Activated naive CD8-positive, alpha-beta T cell (primary cell): Measurements from ENCODE around the gene TRMT11.
"Not testable (repeated sequence)": the region's sequence is repeated elsewhere in the genome, so short reads cannot be mapped to it uniquely, and the experiment has no call there.

ENCODE experiments used
- H3K27ac Mint-ChIP-seq: one replicate; pipeline ENCODE4 v1.8.0; 2021; ENCODE audit warnings: mixed read lengths
- H3K27me3 Mint-ChIP-seq: one replicate; pipeline ENCODE4 v1.8.0; 2021; ENCODE audit warnings: mixed read lengths
- H3K36me3 Mint-ChIP-seq: one replicate; pipeline ENCODE4 v1.8.0; 2021; ENCODE audit warnings: mixed read lengths
- H3K4me1 Mint-ChIP-seq: one replicate; pipeline ENCODE4 v1.8.0; 2021; ENCODE audit warnings: low read depth, mixed read lengths
- H3K4me3 Mint-ChIP-seq: one replicate; pipeline ENCODE4 v1.8.0; 2021; ENCODE audit warnings: mild to moderate bottlenecking, mixed read lengths
- H3K9me3 Mint-ChIP-seq: one replicate; pipeline ENCODE4 v1.8.0; 2021; ENCODE audit warnings: low read depth, mixed read lengths

The TRMT11 gene

GRCh38 chr6:125972478-125972877, 13.9 kb upstream of the TRMT11 start:
- not testable (repeated sequence) for H3K9me3 Mint-ChIP-seq, H3K27me3 Mint-ChIP-seq, H3K36me3 Mint-ChIP-seq, H3K4me3 Mint-ChIP-seq
- H3K27ac Mint-ChIP-seq = peak overlapping the region; percentile 23
- H3K4me1 Mint-ChIP-seq = peaks cover 23% of the 10 kb centered on the region

GRCh38 chr6:125974214-125974866, 12.0 kb upstream of the TRMT11 start:
- no peak overlapping the region for H3K4me3 Mint-ChIP-seq
- no peak overlapping the region for H3K27ac Mint-ChIP-seq
- peaks cover 8% of the 10 kb centered on the region for H3K36me3 Mint-ChIP-seq
- H3K9me3 Mint-ChIP-seq = no peaks in the 10 kb centered on the region
- H3K27me3 Mint-ChIP-seq = no peaks in the 10 kb centered on the region
- peaks cover 9% of the 10 kb centered on the region for H3K4me1 Mint-ChIP-seq

GRCh38 chr6:125979101-125979500, 7.2 kb upstream of the TRMT11 start:
- H3K27me3 Mint-ChIP-seq = no peaks in the 10 kb centered on the region
- H3K9me3 Mint-ChIP-seq = no peaks in the 10 kb centered on the region
- peaks cover 8% of the 10 kb centered on the region for H3K36me3 Mint-ChIP-seq
- H3K4me3 Mint-ChIP-seq = no peak overlapping the region
- H3K27ac Mint-ChIP-seq = no peak overlapping the region
- peaks cover 5% of the 10 kb centered on the region for H3K4me1 Mint-ChIP-seq

- no peaks in the 10 kb centered on the region for H3K27me3 Mint-ChIP-seq
These were observed 4.7 kb upstream of the TRMT11 start for GRCh38 chr6:125981571-125982185.

GRCh38 chr6:125983246-125983945, 2.9 kb upstream of the TRMT11 start:
- Mint-ChIP-seq H3K9me3 (no peaks in the 10 kb centered on the region), H3K27me3 (no peaks in the 10 kb centered on the region), H3K4me3 (no peak overlapping the region), H3K27ac (no peak overlapping the region), H3K4me1 (no peaks in the 10 kb centered on the region), H3K36me3 (peaks cover 4% of the 10 kb centered on the region)

More at GRCh38 chr6:125981571-125982185, 4.7 kb upstream of the TRMT11 start:
- no peaks in the 10 kb centered on the region for H3K4me1 Mint-ChIP-seq
- peaks cover 8% of the 10 kb centered on the region for H3K36me3 Mint-ChIP-seq
- no peak overlapping the region for H3K4me3 Mint-ChIP-seq
- H3K27ac Mint-ChIP-seq = no peak overlapping the region
- no peaks in the 10 kb centered on the region for H3K9me3 Mint-ChIP-seq

- Mint-ChIP-seq H3K4me1 (peaks cover 3% of the 10 kb centered on the region), H3K27ac (no peak overlapping the region), H3K36me3 (no peaks in the 10 kb centered on the region), H3K9me3 (no peaks in the 10 kb centered on the region), H3K4me3 (no peak overlapping the region), H3K27me3 (no peaks in the 10 kb centered on the region)
These were observed 2.0 kb upstream of the TRMT11 start for GRCh38 chr6:125984311-125984710.

- Mint-ChIP-seq H3K36me3 (no peaks in the 10 kb centered on the region), H3K27me3 (no peaks in the 10 kb centered on the region), H3K9me3 (no peaks in the 10 kb centered on the region), H3K4me3 (no peak overlapping the region), H3K27ac (no peak overlapping the region), H3K4me1 (peaks cover 13% of the 10 kb centered on the region)
These were observed 818 bp upstream of the TRMT11 start for GRCh38 chr6:125985522-125985921.

- Mint-ChIP-seq H3K4me1 (peaks cover 16% of the 10 kb centered on the region), H3K27me3 (no peaks in the 10 kb centered on the region), H3K36me3 (no peaks in the 10 kb centered on the region), H3K9me3 (no peaks in the 10 kb centered on the region), H3K27ac (no peak overlapping the region), H3K4me3 (no peak overlapping the region)
These were observed 400 bp upstream of the TRMT11 start for GRCh38 chr6:125985979-125986300.

GRCh38 chr6:125987026-125987617, 782 bp downstream of the TRMT11 start:
- Mint-ChIP-seq H3K27ac (no peak overlapping the region), H3K27me3 (no peaks in the 10 kb centered on the region), H3K4me3 (no peak overlapping the region), H3K9me3 (no peaks in the 10 kb centered on the region), H3K36me3 (no peaks in the 10 kb centered on the region), H3K4me1 (peaks cover 24% of the 10 kb centered on the region)

- H3K4me3 Mint-ChIP-seq = no peak overlapping the region
- H3K27me3 Mint-ChIP-seq = no peaks in the 10 kb centered on the region
These were observed 1.9 kb downstream of the TRMT11 start for GRCh38 chr6:125988280-125988679.

GRCh38 chr6:125989631-125990030, 3.3 kb downstream of the TRMT11 start:
- Mint-ChIP-seq H3K4me1 (peaks cover 32% of the 10 kb centered on the region), H3K27me3 (no peaks in the 10 kb centered on the region), H3K9me3 (no peaks in the 10 kb centered on the region), H3K27ac (peak overlapping the region; percentile 51), H3K36me3 (no peaks in the 10 kb centered on the region), H3K4me3 (peak overlapping the region; percentile 36)

More at GRCh38 chr6:125988280-125988679, 1.9 kb downstream of the TRMT11 start:
- Mint-ChIP-seq H3K36me3 (no peaks in the 10 kb centered on the region), H3K9me3 (no peaks in the 10 kb centered on the region), H3K4me1 (peaks cover 28% of the 10 kb centered on the region), H3K27ac (no peak overlapping the region)

- Mint-ChIP-seq H3K36me3 (peaks cover 3% of the 10 kb centered on the region), H3K9me3 (no peaks in the 10 kb centered on the region), H3K4me3 (no peak overlapping the region), H3K4me1 (peaks cover 40% of the 10 kb centered on the region), H3K27me3 (no peaks in the 10 kb centered on the region), H3K27ac (peak overlapping the region; percentile 17)
These were observed 5.3 kb downstream of the TRMT11 start for GRCh38 chr6:125991653-125992052.

- Mint-ChIP-seq H3K9me3 (no peaks in the 10 kb centered on the region), H3K27ac (no peak overlapping the region), H3K27me3 (no peaks in the 10 kb centered on the region), H3K36me3 (peaks cover 6% of the 10 kb centered on the region), H3K4me1 (peaks cover 31% of the 10 kb centered on the region), H3K4me3 (no peak overlapping the region)
These were observed 8.5 kb downstream of the TRMT11 start for GRCh38 chr6:125994670-125995488.

GRCh38 chr6:125995972-125996580, 9.7 kb downstream of the TRMT11 start:
- H3K4me3 Mint-ChIP-seq = peak overlapping the region; percentile 68
- H3K9me3 Mint-ChIP-seq = no peaks in the 10 kb centered on the region
- peaks cover 24% of the 10 kb centered on the region for H3K4me1 Mint-ChIP-seq
- H3K27me3 Mint-ChIP-seq = no peaks in the 10 kb centered on the region
- peaks cover 6% of the 10 kb centered on the region for H3K36me3 Mint-ChIP-seq
- no peak overlapping the region for H3K27ac Mint-ChIP-seq
